Fibroblast of the aortic adventitia (primary cell): ENCODE results near the gene RUNDC1. TPM values are rescaled to one million over a fixed set of nuclear protein-coding genes. Genes with fewer than 3 reads are reported as not detected.
"Not testable (repeated sequence)": the region's sequence is repeated elsewhere in the genome, so short reads cannot be mapped to it uniquely, and the experiment has no call there.

Experiments used
- DNase-seq: peaks from one replicate; pipeline ENCODE4 v3.0.0-alpha.2; 2010; ENCODE audit warnings: low read depth
- H3K4me3 ChIP-seq: 2 replicates; pipeline ENCODE4 v1.5.1; 2011; ENCODE audit warnings: low read depth, mild to moderate bottlenecking, control low read depth, low read length, moderate library complexity
- CTCF ChIP-seq: IDR thresholded peaks from 2 replicates; pipeline ENCODE4 v1.5.1; 2011; ENCODE audit warnings: mild to moderate bottlenecking, low read length, control low read depth, inconsistent platforms; ENCODE audit not compliant: insufficient read depth
- total RNA-seq: library from RNA; depleted of rRNA; stranded (reverse); fragments of >200 nt; gene quantifications from 2 replicates; pipeline ENCODE4 v1.2.3, GENCODE V29; 2012; ENCODE audit warnings: low replicate concordance

The RUNDC1 gene
- total RNA-seq, 1 donor: 7.7 TPM

GRCh38 chr17:42991471-42991870 lies 11.1 kb downstream of the RUNDC1 start:
- TF ChIP-seq CTCF: no peak
- no peak overlapping the region for H3K4me3 ChIP-seq
- DNase-seq: no peak

- TF ChIP-seq CTCF: no peak
- no peak overlapping the region for H3K4me3 ChIP-seq
- DNase-seq: no peak
Observed at GRCh38 chr17:42992872-42993271, 12.5 kb downstream of the RUNDC1 start.

- not testable (repeated sequence) for H3K4me3 ChIP-seq, DNase-seq
Observed at GRCh38 chr17:42993913-42994312, 13.5 kb downstream of the RUNDC1 start.

GRCh38 chr17:42997390-42997983 lies 17.1 kb downstream of the RUNDC1 start:
- DNase-seq: no peak
- TF ChIP-seq CTCF: no peak
- peak overlapping the region; percentile 38 for H3K4me3 ChIP-seq

- TF ChIP-seq CTCF: peak; percentile 88
- H3K4me3 ChIP-seq: peak within 1 kb of the TSS; percentile 91
- DNase-seq: peak; percentile 100
Observed at GRCh38 chr17:42997984-42998938, 17.9 kb downstream of the RUNDC1 start, which contains the start of gene RPL27. Gene RPL27, plus strand, starts transcription at chr17:42998419. Its CDS starts 332 bp downstream, at chr17:42998751.

- no peak for DNase-seq
- TF ChIP-seq CTCF: no peak
- H3K4me3 ChIP-seq: peak overlapping the region; percentile 91
Observed at GRCh38 chr17:42999003-42999525, 18.7 kb downstream of the RUNDC1 start.

GRCh38 chr17:43000894-43001293 lies 20.5 kb downstream of the RUNDC1 start:
- DNase-seq, H3K4me3 ChIP-seq: not testable (repeated sequence)
